ENCODE data around the gene TBC1D22B. TPM values are rescaled to one million over a fixed set of nuclear protein-coding genes. Genes with fewer than 3 reads are reported as not detected.

Gene TBC1D22B
- total RNA-seq, 3 donors from 2014 or later: 13.0 to 13.5 (median 13.2) TPM

- no peak for ATAC-seq
- DNase-seq: no peak
- no peaks in the 10 kb centered on the region for H3K9me3 Mint-ChIP-seq
- H3K4me1 Mint-ChIP-seq (ENCODE audit: low read depth): no peaks in the 10 kb centered on the region
- peaks cover 30% of the 10 kb centered on the region for H3K36me3 Mint-ChIP-seq (ENCODE audit: insufficient read depth)
- no peak overlapping the region for H3K4me3 Mint-ChIP-seq
- H3K27me3 Mint-ChIP-seq (ENCODE audit: low read depth): no peaks in the 10 kb centered on the region
Measured at GRCh38 chr6:37371154-37372083, 113.8 kb downstream of the TBC1D22B start.

GRCh38 chr6:37372116-37372515, 114.5 kb downstream of the TBC1D22B start:
- no peak overlapping the region for H3K4me3 Mint-ChIP-seq
- H3K9me3 Mint-ChIP-seq: no peaks in the 10 kb centered on the region
- no peaks in the 10 kb centered on the region for H3K4me1 Mint-ChIP-seq (ENCODE audit: low read depth)
- peaks cover 27% of the 10 kb centered on the region for H3K36me3 Mint-ChIP-seq (ENCODE audit: insufficient read depth)
- no peak for ATAC-seq
- DNase-seq: no peak
- H3K27me3 Mint-ChIP-seq (ENCODE audit: low read depth): no peaks in the 10 kb centered on the region

GRCh38 chr6:37373822-37374471, 116.4 kb downstream of the TBC1D22B start:
- Mint-ChIP-seq H3K4me1 (ENCODE audit: low read depth) (no peaks in the 10 kb centered on the region), H3K4me3 (no peak overlapping the region), H3K27me3 (ENCODE audit: low read depth) (no peaks in the 10 kb centered on the region), H3K36me3 (ENCODE audit: insufficient read depth) (peaks cover 27% of the 10 kb centered on the region), H3K9me3 (no peaks in the 10 kb centered on the region)
- DNase-seq (no peak), ATAC-seq (no peak)

GRCh38 chr6:37375376-37375775, 117.8 kb downstream of the TBC1D22B start:
- peaks cover 18% of the 10 kb centered on the region for H3K36me3 Mint-ChIP-seq (ENCODE audit: insufficient read depth)
- H3K9me3 Mint-ChIP-seq: no peaks in the 10 kb centered on the region
- DNase-seq: no peak
- no peaks in the 10 kb centered on the region for H3K4me1 Mint-ChIP-seq (ENCODE audit: low read depth)
- H3K4me3 Mint-ChIP-seq: no peak overlapping the region
- H3K27me3 Mint-ChIP-seq (ENCODE audit: low read depth): no peaks in the 10 kb centered on the region
- ATAC-seq: no peak

GRCh38 chr6:37376078-37376743, 118.6 kb downstream of the TBC1D22B start:
- peaks cover 19% of the 10 kb centered on the region for H3K36me3 Mint-ChIP-seq (ENCODE audit: insufficient read depth)
- ATAC-seq (no peak), DNase-seq (no peak)
- H3K4me1 Mint-ChIP-seq (ENCODE audit: low read depth): no peaks in the 10 kb centered on the region
- no peak overlapping the region for H3K4me3 Mint-ChIP-seq
- no peaks in the 10 kb centered on the region for H3K27me3 Mint-ChIP-seq (ENCODE audit: low read depth)
- no peaks in the 10 kb centered on the region for H3K9me3 Mint-ChIP-seq

- Mint-ChIP-seq H3K36me3 (ENCODE audit: insufficient read depth) (peaks cover 23% of the 10 kb centered on the region), H3K4me1 (ENCODE audit: low read depth) (no peaks in the 10 kb centered on the region), H3K9me3 (no peaks in the 10 kb centered on the region), H3K4me3 (no peak overlapping the region), H3K27me3 (ENCODE audit: low read depth) (no peaks in the 10 kb centered on the region)
- ATAC-seq: peak in 1 of 2 donors; percentile 41
- peak; percentile 4 for DNase-seq
Measured at GRCh38 chr6:37381579-37381978, 124.0 kb downstream of the TBC1D22B start.

Other genes starting within 250 kb of the TBC1D22B start
- gene PIM1, start 87.6 kb upstream of the TBC1D22B start, total RNA-seq: 10 to 100 TPM; 59.6 to 72.8 (median 60.1) TPM
- gene TMEM217, start 372 bp downstream of the TBC1D22B start, total RNA-seq: 1 to 10 TPM; 2.3 to 4.2 (median 2.8) TPM
- gene RNF8, start 96.2 kb downstream of the TBC1D22B start, total RNA-seq: 10 to 100 TPM; 21.8 to 25.8 (median 23.8) TPM
- gene CMTR1, start 175.4 kb downstream of the TBC1D22B start, total RNA-seq: 10 to 100 TPM; 38.1 to 44.6 (median 41.0) TPM
- 10 to 100 TPM; 49.3 to 52.2 (median 52.2) TPM for gene CCDC167, start 242.1 kb downstream of the TBC1D22B start, total RNA-seq